ENCODE results near the gene ATP10A. TPM values are rescaled to one million over a fixed set of nuclear protein-coding genes. Genes with fewer than 3 reads are reported as not detected.

ATP10A gene
- total RNA-seq, 1 donor from 2014 or later: 0.58 TPM

DNA sequence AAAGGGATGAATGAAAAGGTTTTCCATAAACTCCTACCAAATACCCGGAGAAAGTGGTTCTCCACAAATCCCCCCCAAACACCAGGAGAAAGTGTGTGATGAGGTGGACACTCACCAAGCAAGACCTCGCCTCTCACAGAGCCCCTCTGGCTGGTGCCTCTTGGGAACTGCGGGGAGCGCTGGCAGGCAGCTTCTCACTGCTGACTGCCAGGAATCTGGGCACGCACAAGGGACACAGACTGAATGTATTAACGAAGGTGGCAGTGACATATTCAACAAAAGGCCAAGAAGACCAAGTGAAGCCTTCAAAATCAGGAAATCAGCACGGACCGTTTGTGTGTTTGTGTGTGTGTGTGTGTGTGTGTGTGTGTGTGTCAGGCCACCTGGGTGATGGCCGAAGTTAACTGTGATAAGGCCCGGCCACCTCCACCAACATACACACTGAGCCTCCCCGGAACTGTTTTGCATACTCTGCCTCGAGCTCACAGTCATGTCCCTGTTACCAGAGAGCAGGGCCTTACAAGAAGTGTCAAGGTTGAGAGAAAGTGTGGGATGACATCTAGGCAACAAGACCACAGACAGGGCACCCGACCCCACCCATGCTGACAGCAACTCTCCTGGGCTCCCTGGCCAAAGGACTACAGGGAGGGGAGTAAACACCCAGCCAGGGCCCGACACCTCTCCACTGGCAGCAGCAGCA, 18.0 kb downstream of the ATP10A start:
- Histone ChIP-seq H3K9me3 (replicated peaks) (no peaks in the 10 kb centered on the region), H3K27me3 (ENCODE audit: low read depth) (peaks cover 64% of the 10 kb centered on the region), H3K27ac (replicated peaks) (no peak overlapping the region), H3K4me1 (peaks cover 16% of the 10 kb centered on the region), H3K4me3 (no peak overlapping the region), H3K36me3 (no peaks in the 10 kb centered on the region)
- TF ChIP-seq, protein P1, sequence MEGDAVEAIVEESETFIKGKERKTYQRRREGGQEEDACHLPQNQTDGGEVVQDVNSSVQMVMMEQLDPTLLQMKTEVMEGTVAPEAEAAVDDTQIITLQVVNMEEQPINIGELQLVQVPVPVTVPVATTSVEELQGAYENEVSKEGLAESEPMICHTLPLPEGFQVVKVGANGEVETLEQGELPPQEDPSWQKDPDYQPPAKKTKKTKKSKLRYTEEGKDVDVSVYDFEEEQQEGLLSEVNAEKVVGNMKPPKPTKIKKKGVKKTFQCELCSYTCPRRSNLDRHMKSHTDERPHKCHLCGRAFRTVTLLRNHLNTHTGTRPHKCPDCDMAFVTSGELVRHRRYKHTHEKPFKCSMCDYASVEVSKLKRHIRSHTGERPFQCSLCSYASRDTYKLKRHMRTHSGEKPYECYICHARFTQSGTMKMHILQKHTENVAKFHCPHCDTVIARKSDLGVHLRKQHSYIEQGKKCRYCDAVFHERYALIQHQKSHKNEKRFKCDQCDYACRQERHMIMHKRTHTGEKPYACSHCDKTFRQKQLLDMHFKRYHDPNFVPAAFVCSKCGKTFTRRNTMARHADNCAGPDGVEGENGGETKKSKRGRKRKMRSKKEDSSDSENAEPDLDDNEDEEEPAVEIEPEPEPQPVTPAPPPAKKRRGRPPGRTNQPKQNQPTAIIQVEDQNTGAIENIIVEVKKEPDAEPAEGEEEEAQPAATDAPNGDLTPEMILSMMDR (IDR thresholded peaks at IDR 0.05; ENCODE audit: borderline replicate concordance): no peak
- DNase-seq: no peak
- intact Hi-C loops (cut with micrococcal nuclease): no loop called here

DNA sequence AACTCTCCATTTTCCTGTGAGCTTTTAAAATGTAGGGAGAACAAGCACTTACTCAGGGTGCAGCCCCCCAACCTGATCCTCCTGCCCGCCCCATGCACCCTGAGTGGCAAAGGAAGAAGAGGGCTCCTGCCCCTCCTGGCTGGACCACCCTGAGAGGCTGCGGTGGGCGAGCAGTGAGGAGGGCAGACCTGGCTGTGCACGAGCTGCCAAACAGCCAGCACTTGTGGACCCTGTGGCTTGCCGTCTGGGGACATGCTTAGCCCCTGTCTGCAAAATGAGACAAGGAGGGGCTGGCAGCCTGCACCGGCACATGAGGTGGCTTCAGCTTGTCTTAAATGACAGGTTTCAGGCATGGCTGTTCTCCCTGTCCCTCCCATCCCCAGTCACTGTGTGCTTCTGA, 18.6 kb downstream of the ATP10A start:
- Histone ChIP-seq H3K9me3 (replicated peaks) (no peaks in the 10 kb centered on the region), H3K27ac (replicated peaks) (no peak overlapping the region), H3K36me3 (no peaks in the 10 kb centered on the region), H3K27me3 (ENCODE audit: low read depth) (peaks cover 58% of the 10 kb centered on the region), H3K4me3 (no peak overlapping the region), H3K4me1 (peaks cover 10% of the 10 kb centered on the region)
- intact Hi-C loops (cut with micrococcal nuclease): no loop called here
- DNase-seq: no peak
- TF ChIP-seq, protein P1 (IDR thresholded peaks at IDR 0.05; ENCODE audit: borderline replicate concordance): no peak

DNA sequence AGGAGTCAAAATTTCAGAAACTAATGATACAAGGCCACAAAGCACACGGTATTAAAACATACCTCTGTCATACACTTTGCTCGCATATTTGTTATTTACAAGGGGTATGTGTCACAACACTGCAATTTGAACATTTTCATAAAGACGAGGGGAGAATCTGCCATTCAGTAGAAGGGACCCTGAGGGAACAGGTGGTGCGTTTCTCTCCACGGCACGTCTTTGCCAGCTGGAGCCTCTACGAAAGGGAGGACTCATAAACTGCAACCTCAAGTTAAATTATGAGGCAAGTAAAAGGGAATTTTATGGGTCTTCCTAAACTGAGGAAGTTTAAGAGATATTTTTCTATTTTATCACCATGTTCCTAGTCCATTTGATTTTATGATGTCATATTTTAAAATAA, 19.1 kb downstream of the ATP10A start:
- Histone ChIP-seq H3K27ac (replicated peaks) (no peak overlapping the region), H3K27me3 (ENCODE audit: low read depth) (peaks cover 53% of the 10 kb centered on the region), H3K4me3 (no peak overlapping the region), H3K4me1 (peaks cover 6% of the 10 kb centered on the region), H3K9me3 (replicated peaks) (no peaks in the 10 kb centered on the region), H3K36me3 (no peaks in the 10 kb centered on the region)
- intact Hi-C loops (cut with micrococcal nuclease): no loop called here
- DNase-seq: no peak
- TF ChIP-seq, protein P1 (IDR thresholded peaks at IDR 0.05; ENCODE audit: borderline replicate concordance): no peak

DNA sequence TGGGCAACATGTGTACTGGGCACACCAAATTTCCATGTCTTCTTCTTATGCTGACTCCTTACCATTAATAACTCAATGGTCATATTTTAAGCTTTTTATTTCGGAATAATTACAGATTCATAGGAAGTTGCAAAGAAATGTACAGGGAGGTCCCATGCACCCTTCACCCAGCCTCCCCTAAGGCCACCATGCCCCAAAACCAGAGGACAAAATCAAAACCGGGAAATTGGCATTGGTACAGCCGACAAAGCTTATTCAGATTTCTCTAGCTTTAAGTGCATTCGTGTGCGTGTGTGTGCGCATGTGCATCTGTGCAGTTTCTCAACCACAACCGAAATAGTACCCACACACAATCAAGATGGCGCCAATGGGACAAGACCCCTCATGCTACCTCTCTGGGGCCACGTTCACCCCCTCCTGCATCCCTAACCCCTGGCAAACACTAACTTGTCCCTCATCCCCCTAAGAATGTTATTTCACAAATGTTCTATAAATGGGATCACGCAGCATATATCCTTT, 23.4 kb downstream of the ATP10A start:
- H3K9me3 ChIP-seq (replicated peaks): no peaks in the 10 kb centered on the region
- H3K4me1 ChIP-seq: no peaks in the 10 kb centered on the region
- no peaks in the 10 kb centered on the region for H3K36me3 ChIP-seq
- DNase-seq: no peak
- intact Hi-C loops (cut with micrococcal nuclease): no loop called here
- no peak overlapping the region for H3K27ac ChIP-seq (replicated peaks)
- H3K27me3 ChIP-seq (ENCODE audit: low read depth): peaks cover 49% of the 10 kb centered on the region
- no peak overlapping the region for H3K4me3 ChIP-seq
- TF ChIP-seq, protein P1 (IDR thresholded peaks at IDR 0.05; ENCODE audit: borderline replicate concordance): no peak

DNA sequence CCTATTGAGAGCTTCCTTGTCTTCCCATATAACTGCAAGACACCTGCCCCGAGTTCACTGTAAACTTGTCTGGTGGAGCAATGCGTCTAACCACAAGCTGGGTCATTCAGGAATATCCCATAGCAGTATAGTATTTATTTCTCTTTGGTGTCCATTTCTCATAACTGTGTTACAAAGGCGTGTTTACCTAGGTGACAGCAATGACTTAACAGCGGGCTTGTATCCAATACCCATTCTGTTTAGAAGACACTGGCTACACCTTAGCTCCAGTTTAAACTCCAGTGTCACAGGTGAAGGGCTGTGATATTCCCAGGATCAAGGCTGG, 24.3 kb downstream of the ATP10A start:
- TF ChIP-seq, protein P1 (IDR thresholded peaks at IDR 0.05; ENCODE audit: borderline replicate concordance): no peak
- Histone ChIP-seq H3K9me3 (replicated peaks) (no peaks in the 10 kb centered on the region), H3K36me3 (no peaks in the 10 kb centered on the region), H3K27me3 (ENCODE audit: low read depth) (peaks cover 40% of the 10 kb centered on the region), H3K27ac (replicated peaks) (no peak overlapping the region), H3K4me1 (no peaks in the 10 kb centered on the region), H3K4me3 (no peak overlapping the region)
- intact Hi-C loops (cut with micrococcal nuclease): no loop called here
- DNase-seq: no peak

Measured in left ventricle myocardium inferior (tissue), 1 donor.